ENCODE measurements around the gene URM1.
A peak's percentile ranks its signal among the peaks of the same experiment; 100 is the strongest.

Gene URM1

GRCh38 chr9:128388150-128388549 lies 17.0 kb downstream of the URM1 start:
- Histone ChIP-seq H3K9me3 (ENCODE audit: control insufficient read depth, low read length) (no peaks in the 10 kb centered on the region), H3K36me3 (ENCODE audit: control insufficient read depth, insufficient read depth, low read length) (peaks cover 64% of the 10 kb centered on the region), H3K4me1 (ENCODE audit: control insufficient read depth, insufficient read depth, low read length, poor library complexity, severe bottlenecking) (peaks cover 14% of the 10 kb centered on the region), H3K4me3 (ENCODE audit: extremely low read depth, insufficient read depth, low read length, poor library complexity, severe bottlenecking) (no peak overlapping the region), H3K27ac (ENCODE audit: low read depth, low read length, severe bottlenecking) (no peak overlapping the region)
- WGBS, 2 experiments (ENCODE audit: insufficient coverage in 2 of 2), result 89 to 95% methylated on average over 7 to 9 of the region's 10 CpGs

GRCh38 chr9:128389395-128390149 lies 18.4 kb downstream of the URM1 start:
- Histone ChIP-seq H3K4me1 (ENCODE audit: control insufficient read depth, insufficient read depth, low read length, poor library complexity, severe bottlenecking) (peaks cover 14% of the 10 kb centered on the region), H3K27ac (ENCODE audit: low read depth, low read length, severe bottlenecking) (no peak overlapping the region), H3K9me3 (ENCODE audit: control insufficient read depth, low read length) (no peaks in the 10 kb centered on the region), H3K36me3 (ENCODE audit: control insufficient read depth, insufficient read depth, low read length) (peaks cover 56% of the 10 kb centered on the region), H3K4me3 (ENCODE audit: extremely low read depth, insufficient read depth, low read length, poor library complexity, severe bottlenecking) (no peak overlapping the region)
- 76 to 85% methylated on average over 11 of the region's 13 CpGs for WGBS, 2 experiments (ENCODE audit: insufficient coverage in 2 of 2)

- Histone ChIP-seq H3K4me3 (ENCODE audit: extremely low read depth, insufficient read depth, low read length, poor library complexity, severe bottlenecking) (no peak overlapping the region), H3K9me3 (ENCODE audit: control insufficient read depth, low read length) (no peaks in the 10 kb centered on the region), H3K36me3 (ENCODE audit: control insufficient read depth, insufficient read depth, low read length) (peaks cover 49% of the 10 kb centered on the region), H3K27ac (ENCODE audit: low read depth, low read length, severe bottlenecking) (no peak overlapping the region), H3K4me1 (ENCODE audit: control insufficient read depth, insufficient read depth, low read length, poor library complexity, severe bottlenecking) (peaks cover 14% of the 10 kb centered on the region)
- 80 to 84% methylated on average over 5 to 7 of the region's 11 CpGs for WGBS, 2 experiments (ENCODE audit: insufficient coverage in 2 of 2)
Measured at GRCh38 chr9:128390150-128390812, 19.1 kb downstream of the URM1 start.

- H3K4me3 ChIP-seq (ENCODE audit: extremely low read depth, insufficient read depth, low read length, poor library complexity, severe bottlenecking), result no peak overlapping the region
Measured at GRCh38 chr9:128390813-128391711, 19.9 kb downstream of the URM1 start.

GRCh38 chr9:128391956-128392301 lies 20.8 kb downstream of the URM1 start:
- H3K36me3 ChIP-seq (ENCODE audit: control insufficient read depth, insufficient read depth, low read length), result peaks cover 34% of the 10 kb centered on the region
- H3K27ac ChIP-seq (ENCODE audit: low read depth, low read length, severe bottlenecking), result no peak overlapping the region
- peak overlapping the region; percentile 16 for H3K4me3 ChIP-seq (ENCODE audit: extremely low read depth, insufficient read depth, low read length, poor library complexity, severe bottlenecking)
- H3K4me1 ChIP-seq (ENCODE audit: control insufficient read depth, insufficient read depth, low read length, poor library complexity, severe bottlenecking), result peaks cover 14% of the 10 kb centered on the region
- no peaks in the 10 kb centered on the region for H3K9me3 ChIP-seq (ENCODE audit: control insufficient read depth, low read length)
- 8 to 9% methylated on average over 15 to 16 of the region's 21 CpGs for WGBS, 2 experiments (ENCODE audit: insufficient coverage in 2 of 2)

More at GRCh38 chr9:128390813-128391711, 19.9 kb downstream of the URM1 start:
- H3K36me3 ChIP-seq (ENCODE audit: control insufficient read depth, insufficient read depth, low read length), result peaks cover 41% of the 10 kb centered on the region
- H3K27ac ChIP-seq (ENCODE audit: low read depth, low read length, severe bottlenecking), result no peak overlapping the region
- WGBS, 2 experiments (ENCODE audit: insufficient coverage in 2 of 2), result 79 to 90% methylated on average over 5 of the region's 8 CpGs
- H3K9me3 ChIP-seq (ENCODE audit: control insufficient read depth, low read length), result no peaks in the 10 kb centered on the region
- H3K4me1 ChIP-seq (ENCODE audit: control insufficient read depth, insufficient read depth, low read length, poor library complexity, severe bottlenecking), result peaks cover 14% of the 10 kb centered on the region

GRCh38 chr9:128392302-128393144 lies 21.3 kb downstream of the URM1 start:
- Histone ChIP-seq H3K9me3 (ENCODE audit: control insufficient read depth, low read length) (no peaks in the 10 kb centered on the region), H3K36me3 (ENCODE audit: control insufficient read depth, insufficient read depth, low read length) (peaks cover 30% of the 10 kb centered on the region), H3K4me1 (ENCODE audit: control insufficient read depth, insufficient read depth, low read length, poor library complexity, severe bottlenecking) (peaks cover 14% of the 10 kb centered on the region), H3K27ac (ENCODE audit: low read depth, low read length, severe bottlenecking) (peak overlapping the region; percentile 29), H3K4me3 (ENCODE audit: extremely low read depth, insufficient read depth, low read length, poor library complexity, severe bottlenecking) (peak overlapping the region; percentile 16)
- WGBS, 2 experiments (ENCODE audit: insufficient coverage in 2 of 2), result 1 to 2% methylated on average over 75 to 82 of the region's 88 CpGs

- Histone ChIP-seq H3K4me1 (ENCODE audit: control insufficient read depth, insufficient read depth, low read length, poor library complexity, severe bottlenecking) (peaks cover 14% of the 10 kb centered on the region), H3K27ac (ENCODE audit: low read depth, low read length, severe bottlenecking) (peak overlapping the region; percentile 29), H3K36me3 (ENCODE audit: control insufficient read depth, insufficient read depth, low read length) (peaks cover 26% of the 10 kb centered on the region), H3K4me3 (ENCODE audit: extremely low read depth, insufficient read depth, low read length, poor library complexity, severe bottlenecking) (peak overlapping the region; percentile 16), H3K9me3 (ENCODE audit: control insufficient read depth, low read length) (no peaks in the 10 kb centered on the region)
- 2 to 3% methylated on average over 41 to 46 of the region's 56 CpGs for WGBS, 2 experiments (ENCODE audit: insufficient coverage in 2 of 2)
Measured at GRCh38 chr9:128393145-128393775, 22.1 kb downstream of the URM1 start.

GRCh38 chr9:128393970-128394369 lies 22.8 kb downstream of the URM1 start:
- Histone ChIP-seq H3K9me3 (ENCODE audit: control insufficient read depth, low read length) (no peaks in the 10 kb centered on the region), H3K4me3 (ENCODE audit: extremely low read depth, insufficient read depth, low read length, poor library complexity, severe bottlenecking) (no peak overlapping the region), H3K27ac (ENCODE audit: low read depth, low read length, severe bottlenecking) (no peak overlapping the region), H3K36me3 (ENCODE audit: control insufficient read depth, insufficient read depth, low read length) (peaks cover 19% of the 10 kb centered on the region), H3K4me1 (ENCODE audit: control insufficient read depth, insufficient read depth, low read length, poor library complexity, severe bottlenecking) (peaks cover 14% of the 10 kb centered on the region)
- WGBS, 2 experiments (ENCODE audit: insufficient coverage in 2 of 2), result 25% methylated on average over 3 of the region's 7 CpGs; no CpG with 5 or more reads in 1 of the 2 experiments

GRCh38 chr9:128394379-128395168 lies 23.4 kb downstream of the URM1 start:
- Histone ChIP-seq H3K27ac (ENCODE audit: low read depth, low read length, severe bottlenecking) (no peak overlapping the region), H3K9me3 (ENCODE audit: control insufficient read depth, low read length) (no peaks in the 10 kb centered on the region), H3K4me3 (ENCODE audit: extremely low read depth, insufficient read depth, low read length, poor library complexity, severe bottlenecking) (no peak overlapping the region), H3K4me1 (ENCODE audit: control insufficient read depth, insufficient read depth, low read length, poor library complexity, severe bottlenecking) (peaks cover 14% of the 10 kb centered on the region), H3K36me3 (ENCODE audit: control insufficient read depth, insufficient read depth, low read length) (peaks cover 13% of the 10 kb centered on the region)
- 12 to 40% methylated on average over 1 to 5 of the region's 9 CpGs for WGBS, 2 experiments (ENCODE audit: insufficient coverage in 2 of 2)

Measured in mesodermal cell (in vitro differentiated cells).